SK-N-SH treated with all-trans-retinoic acid at 6 μM for 48 hours (cell line): ENCODE measurements around the gene DPPA4.

Source experiments
- ARNTL ChIP-seq: fragments of 450-650 bp; formaldehyde crosslinking; IDR thresholded peaks from 2 replicates; pipeline ENCODE4 v1.5.0; 2020; ENCODE audit warnings: low read depth, mild to moderate bottlenecking, moderate library complexity, borderline replicate concordance
- CSDC2 ChIP-seq: fragments of 250-450 bp; sonication (Bioruptor Pico); IDR thresholded peaks from 2 replicates; pipeline ENCODE4 v1.5.0; 2020; ENCODE audit warnings: mild to moderate bottlenecking, moderate library complexity
- CSRNP3 ChIP-seq: fragments of 250-450 bp; sonication (Bioruptor Pico); IDR thresholded peaks from 2 replicates; pipeline ENCODE4 v1.5.1; 2021; ENCODE audit warnings: mild to moderate bottlenecking, moderate library complexity
- ESRRG ChIP-seq: fragments of 250-450 bp; sonication (Bioruptor Pico); IDR thresholded peaks from 2 replicates; pipeline ENCODE4 v1.6.1; 2021; ENCODE audit warnings: mild to moderate bottlenecking
- PATZ1 ChIP-seq: fragments of 250-450 bp; sonication (Bioruptor Pico); IDR thresholded peaks from 2 replicates; pipeline ENCODE4 v1.8.0; 2020; ENCODE audit warnings: mild to moderate bottlenecking, moderate library complexity, borderline replicate concordance
- RARB ChIP-seq: fragments of 250-450 bp; sonication (Bioruptor Pico); IDR thresholded peaks from 2 replicates; pipeline ENCODE4 v1.8.0; 2021; ENCODE audit warnings: mild to moderate bottlenecking, moderate library complexity
- TCF4 ChIP-seq: fragments of 250-450 bp; sonication (Bioruptor Pico); IDR thresholded peaks from 2 replicates; pipeline ENCODE4 v1.8.0; 2021; ENCODE audit warnings: mild to moderate bottlenecking, moderate library complexity, borderline replicate concordance
- ZC3H10 ChIP-seq: fragments of 250-450 bp; sonication (Bioruptor Pico); IDR thresholded peaks from 2 replicates; pipeline ENCODE4 v1.5.1; 2021; ENCODE audit warnings: mild to moderate bottlenecking, moderate library complexity
- ZFP3 ChIP-seq: fragments of 250-450 bp; sonication (Bioruptor Pico); IDR thresholded peaks from 2 replicates; pipeline ENCODE4 v1.5.0; 2020; ENCODE audit warnings: mild to moderate bottlenecking, moderate library complexity

DNA sequence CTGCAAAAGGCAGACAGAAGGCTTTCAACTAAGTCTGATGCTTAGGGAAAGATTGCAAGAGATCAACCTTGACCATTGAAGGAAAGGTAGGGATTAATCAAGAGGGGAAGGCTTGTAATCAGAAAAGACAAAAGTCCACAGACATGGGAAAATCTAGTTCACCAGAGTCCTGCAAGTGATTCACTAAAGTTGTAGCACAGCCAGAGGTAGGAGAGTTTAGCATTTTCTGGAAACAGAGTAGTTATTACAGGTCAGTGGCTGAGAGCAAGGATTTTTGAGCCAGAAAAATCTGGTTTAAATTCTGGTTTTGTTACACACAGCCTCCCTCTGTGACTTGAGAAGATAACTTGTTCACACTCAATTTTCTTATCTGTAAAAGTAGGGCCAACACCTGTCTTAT is 35.3 kb upstream of the DPPA4 start:
- no peak for TF ChIP-seq PATZ1 (CRISPR knock-in tag)
- no peak for TF ChIP-seq ZFP3 (CRISPR knock-in tag)
- no peak for TF ChIP-seq RARB (CRISPR knock-in tag)
- no peak for TF ChIP-seq ARNTL (CRISPR knock-in tag)
- TF ChIP-seq CSRNP3 (CRISPR knock-in tag), result no peak
- no peak for TF ChIP-seq CSDC2
- no peak for TF ChIP-seq TCF4 (CRISPR knock-in tag)
- no peak for TF ChIP-seq ESRRG (CRISPR knock-in tag)
- TF ChIP-seq ZC3H10 (CRISPR knock-in tag), result no peak
